ENCODE data around the gene SORCS1.

The SORCS1 gene

GRCh38 chr10:106819490-106819889, 345.0 kb downstream of the SORCS1 start:
- H3K9ac ChIP-seq (ENCODE audit: low read length), result no peak overlapping the region
- H3K4me2 ChIP-seq (ENCODE audit: low read depth, low read length, poor library complexity, severe bottlenecking), result no peak overlapping the region
- H3K27ac ChIP-seq (ENCODE audit: low read depth, low read length), result no peak overlapping the region
- no peaks in the 10 kb centered on the region for H3K79me2 ChIP-seq (ENCODE audit: insufficient read depth, low read length)
- H3K36me3 ChIP-seq (ENCODE audit: low read length), result no peaks in the 10 kb centered on the region
- H4K20me1 ChIP-seq (ENCODE audit: low read depth, low read length), result no peaks in the 10 kb centered on the region
- TF ChIP-seq EZH2phosphoT487 (conservative IDR thresholded peaks at IDR 0.05; ENCODE audit: low read length), result no peak
- TF ChIP-seq CTCF (IDR thresholded peaks at IDR 0.05; ENCODE audit: insufficient read depth, low read length, poor library complexity, severe bottlenecking), result no peak
- H3K27me3 ChIP-seq (ENCODE audit: low read length), result no peaks in the 10 kb centered on the region
- H2AFZ ChIP-seq (ENCODE audit: low read depth, low read length, severe bottlenecking), result no peak overlapping the region
- H3F3A ChIP-seq (ENCODE audit: insufficient read depth), result no peaks in the 10 kb centered on the region
- no peaks in the 10 kb centered on the region for H3K9me3 ChIP-seq (ENCODE audit: insufficient read depth, low read length)
- H3K9me2 ChIP-seq (replicated peaks; ENCODE audit: insufficient read depth, low read length), result no peaks in the 10 kb centered on the region
- H3K4me3 ChIP-seq (ENCODE audit: insufficient read depth, low read length, poor library complexity, severe bottlenecking), result no peak overlapping the region

GRCh38 chr10:106816318-106817085, 348.0 kb downstream of the SORCS1 start:
- Histone ChIP-seq H3K9me3 (ENCODE audit: insufficient read depth, low read length) (no peaks in the 10 kb centered on the region), H3K4me2 (ENCODE audit: low read depth, low read length, poor library complexity, severe bottlenecking) (no peak overlapping the region), H3F3A (ENCODE audit: insufficient read depth) (no peaks in the 10 kb centered on the region), H3K79me2 (ENCODE audit: insufficient read depth, low read length) (no peaks in the 10 kb centered on the region), H3K9ac (ENCODE audit: low read length) (no peak overlapping the region), H3K27me3 (ENCODE audit: low read length) (no peaks in the 10 kb centered on the region), H3K27ac (ENCODE audit: low read depth, low read length) (no peak overlapping the region), H4K20me1 (ENCODE audit: low read depth, low read length) (no peaks in the 10 kb centered on the region), H2AFZ (ENCODE audit: low read depth, low read length, severe bottlenecking) (no peak overlapping the region), H3K9me2 (replicated peaks; ENCODE audit: insufficient read depth, low read length) (no peaks in the 10 kb centered on the region), H3K4me3 (ENCODE audit: insufficient read depth, low read length, poor library complexity, severe bottlenecking) (no peak overlapping the region), H3K36me3 (ENCODE audit: low read length) (no peaks in the 10 kb centered on the region)
- TF ChIP-seq CTCF (IDR thresholded peaks at IDR 0.05; ENCODE audit: insufficient read depth, low read length, poor library complexity, severe bottlenecking), result no peak
- TF ChIP-seq EZH2phosphoT487 (conservative IDR thresholded peaks at IDR 0.05; ENCODE audit: low read length), result no peak

GRCh38 chr10:106815427-106816043, 349.0 kb downstream of the SORCS1 start:
- no peak overlapping the region for H3K27ac ChIP-seq (ENCODE audit: low read depth, low read length)
- no peaks in the 10 kb centered on the region for H3K9me2 ChIP-seq (replicated peaks; ENCODE audit: insufficient read depth, low read length)

More at GRCh38 chr10:106815427-106816043, 349.0 kb downstream of the SORCS1 start:
- Histone ChIP-seq H3K79me2 (ENCODE audit: insufficient read depth, low read length) (no peaks in the 10 kb centered on the region), H3K27me3 (ENCODE audit: low read length) (no peaks in the 10 kb centered on the region), H3K36me3 (ENCODE audit: low read length) (no peaks in the 10 kb centered on the region), H2AFZ (ENCODE audit: low read depth, low read length, severe bottlenecking) (no peak overlapping the region), H3K4me2 (ENCODE audit: low read depth, low read length, poor library complexity, severe bottlenecking) (no peak overlapping the region), H4K20me1 (ENCODE audit: low read depth, low read length) (no peaks in the 10 kb centered on the region), H3F3A (ENCODE audit: insufficient read depth) (no peaks in the 10 kb centered on the region), H3K9me3 (ENCODE audit: insufficient read depth, low read length) (no peaks in the 10 kb centered on the region), H3K4me3 (ENCODE audit: insufficient read depth, low read length, poor library complexity, severe bottlenecking) (no peak overlapping the region), H3K9ac (ENCODE audit: low read length) (no peak overlapping the region)
- TF ChIP-seq CTCF (IDR thresholded peaks at IDR 0.05; ENCODE audit: insufficient read depth, low read length, poor library complexity, severe bottlenecking) (no peak), EZH2phosphoT487 (conservative IDR thresholded peaks at IDR 0.05; ENCODE audit: low read length) (no peak)
